Measurements from ENCODE around the gene GTF2H3. TPM values are rescaled to one million over a fixed set of nuclear protein-coding genes. Genes with fewer than 3 reads are reported as not detected.
"Not testable (repeated sequence)": the region's sequence is repeated elsewhere in the genome, so short reads cannot be mapped to it uniquely, and the experiment has no call there.

The GTF2H3 gene
- total and polyA plus RNA-seq, 3 experiments from 2014 or later: 24.8 to 74.6 (median 72.0) TPM

GRCh38 chr12:123601602-123602489 is 31.8 kb upstream of the GTF2H3 start, which contains the start of gene DDX55:
Gene DDX55 (plus strand): TSS chr12:123602099. CDS start chr12:123602149, 50 bp downstream.
- H3K4me3 Mint-ChIP-seq: peak within 1 kb of the TSS; percentile 89 to 99 (median 93)
- H3K27ac Mint-ChIP-seq: peak within 1 kb of the TSS; percentile 55 to 97 (median 94)
- no peaks in the 10 kb centered on the region for H3K9me3 Mint-ChIP-seq
- Histone ChIP-seq H3K4me1 (ENCODE audit: insufficient read depth, low read length) (peaks cover 9% of the 10 kb centered on the region), H3K27me3 (ENCODE audit: insufficient read depth, low read length, poor library complexity, severe bottlenecking) (no peaks in the 10 kb centered on the region), H3K9me3 (ENCODE audit: low read length) (no peaks in the 10 kb centered on the region), H3K36me3 (ENCODE audit: insufficient read depth, low read length) (peaks cover 23% of the 10 kb centered on the region), H3K4me3 (ENCODE audit: low read length) (peak within 1 kb of the TSS; percentile 99), H3K27ac (ENCODE audit: low read depth, low read length) (peak within 1 kb of the TSS; percentile 86)
- H3K27me3 Mint-ChIP-seq: no peaks in the 10 kb centered on the region
- H3K36me3 Mint-ChIP-seq: peaks cover 2 to 56% (median 6%) of the 10 kb centered on the region in 3 donors
- peak; percentile 79 to 88 (median 83) for DNase-seq
- ChIA-PET POLR2A (interaction anchor here (0.6 to 1.7 kb wide), 8 partner anchors 9 to 620 kb away, joined by 3 to 8 read pairs (median 3); partner anchors contain the start of genes ATP6V0A2, MPHOSPH9, MTRFR and SNRNP35), CTCF (interaction anchor here (0.7 to 2.1 kb wide), 5 partner anchors 9 to 218 kb away, joined by 3 to 8 read pairs (median 4); partner anchors contain the start of genes KMT5A and TMED2)
- H3K4me1 Mint-ChIP-seq: peaks cover 25 to 44% (median 34%) of the 10 kb centered on the region in 3 donors

- H3K36me3 Mint-ChIP-seq: peaks cover 4 to 56% (median 12%) of the 10 kb centered on the region in 3 donors
- Histone ChIP-seq H3K36me3 (ENCODE audit: insufficient read depth, low read length) (peaks cover 23% of the 10 kb centered on the region), H3K4me1 (ENCODE audit: insufficient read depth, low read length) (peaks cover 9% of the 10 kb centered on the region), H3K27ac (ENCODE audit: low read depth, low read length) (peak overlapping the region; percentile 86), H3K9me3 (ENCODE audit: low read length) (no peaks in the 10 kb centered on the region), H3K4me3 (ENCODE audit: low read length) (peak overlapping the region; percentile 99), H3K27me3 (ENCODE audit: insufficient read depth, low read length, poor library complexity, severe bottlenecking) (no peaks in the 10 kb centered on the region)
- peaks cover 25 to 45% (median 39%) of the 10 kb centered on the region in 3 donors for H3K4me1 Mint-ChIP-seq
- H3K27me3 Mint-ChIP-seq: no peaks in the 10 kb centered on the region
- no peaks in the 10 kb centered on the region for H3K9me3 Mint-ChIP-seq
- H3K4me3 Mint-ChIP-seq: peak overlapping the region; percentile 89 to 99 (median 93)
- POLR2A ChIA-PET: interaction anchor here (0.9 to 1.7 kb wide), 5 partner anchors 8 to 621 kb away, joined by 3 to 8 read pairs (median 3); partner anchors contain the start of genes MPHOSPH9, MTRFR, SNRNP35 and TCTN2
- no peak for DNase-seq
- CTCF ChIA-PET: interaction anchor here (0.9 to 2.1 kb wide), 3 partner anchors 10 to 219 kb away, joined by 3 to 6 read pairs (median 4); partner anchors contain the start of gene KMT5A
- peak overlapping the region; percentile 55 to 97 (median 87) for H3K27ac Mint-ChIP-seq
These were observed 30.9 kb upstream of the GTF2H3 start for GRCh38 chr12:123602651-123603195.

- POLR2A ChIA-PET; H3K27me3 Mint-ChIP-seq; H3K4me1 ChIP-seq (ENCODE audit: insufficient read depth, low read length); DNase-seq; H3K4me3 ChIP-seq (ENCODE audit: low read length); H3K27ac ChIP-seq (ENCODE audit: low read depth, low read length); H3K27me3 ChIP-seq (ENCODE audit: insufficient read depth, low read length, poor library complexity, severe bottlenecking); H3K9me3 Mint-ChIP-seq; H3K9me3 ChIP-seq (ENCODE audit: low read length); CTCF ChIA-PET: not testable (repeated sequence)
- peaks cover 27% of the 10 kb centered on the region for H3K36me3 ChIP-seq (ENCODE audit: insufficient read depth, low read length)
- H3K27ac Mint-ChIP-seq: peak overlapping the region in 3 of 8 donors; percentile 73 to 92 (median 82)
- peaks cover 25 to 46% (median 45%) of the 10 kb centered on the region in 3 donors for H3K4me1 Mint-ChIP-seq
- H3K4me3 Mint-ChIP-seq: peak overlapping the region in 4 of 7 donors; percentile 42 to 99 (median 92)
- peaks cover 4 to 59% (median 14%) of the 10 kb centered on the region in 3 donors for H3K36me3 Mint-ChIP-seq
These were observed 30.1 kb upstream of the GTF2H3 start for GRCh38 chr12:123603495-123603894.

GRCh38 chr12:123607756-123608155 is 25.9 kb upstream of the GTF2H3 start:
- CTCF ChIA-PET: interaction anchor here (0.9 kb wide), 1 partner anchor 11 kb away, joined by 3 read pairs; no protein-coding TSS in a partner anchor
- no peaks in the 10 kb centered on the region for H3K27me3 ChIP-seq (ENCODE audit: insufficient read depth, low read length, poor library complexity, severe bottlenecking)
- no peak overlapping the region for H3K4me3 ChIP-seq (ENCODE audit: low read length)
- Mint-ChIP-seq H3K4me1 (peaks cover 13 to 30% (median 22%) of the 10 kb centered on the region in 3 donors), H3K27ac (no peak overlapping the region), H3K36me3 (peaks cover 10 to 82% (median 20%) of the 10 kb centered on the region in 3 donors), H3K4me3 (no peak overlapping the region), H3K27me3 (no peaks in the 10 kb centered on the region), H3K9me3 (no peaks in the 10 kb centered on the region)
- peaks cover 61% of the 10 kb centered on the region for H3K36me3 ChIP-seq (ENCODE audit: insufficient read depth, low read length)
- no peak overlapping the region for H3K27ac ChIP-seq (ENCODE audit: low read depth, low read length)
- POLR2A ChIA-PET: no interaction called here
- peaks cover 5% of the 10 kb centered on the region for H3K4me1 ChIP-seq (ENCODE audit: insufficient read depth, low read length)
- H3K9me3 ChIP-seq (ENCODE audit: low read length): no peaks in the 10 kb centered on the region
- DNase-seq: no peak

GRCh38 chr12:123608182-123608581 is 25.4 kb upstream of the GTF2H3 start:
- no peak overlapping the region for H3K4me3 Mint-ChIP-seq
- peaks cover 8 to 26% (median 18%) of the 10 kb centered on the region in 3 donors for H3K4me1 Mint-ChIP-seq
- CTCF ChIA-PET: interaction anchor here (0.9 kb wide), 1 partner anchor 10 kb away, joined by 3 read pairs; no protein-coding TSS in a partner anchor
- Histone ChIP-seq H3K36me3 (ENCODE audit: insufficient read depth, low read length) (peaks cover 65% of the 10 kb centered on the region), H3K27ac (ENCODE audit: low read depth, low read length) (no peak overlapping the region), H3K4me1 (ENCODE audit: insufficient read depth, low read length) (peaks cover under 1% of the 10 kb centered on the region), H3K27me3 (ENCODE audit: insufficient read depth, low read length, poor library complexity, severe bottlenecking) (no peaks in the 10 kb centered on the region), H3K4me3 (ENCODE audit: low read length) (no peak overlapping the region), H3K9me3 (ENCODE audit: low read length) (no peaks in the 10 kb centered on the region)
- POLR2A ChIA-PET: no interaction called here
- H3K27me3 Mint-ChIP-seq: no peaks in the 10 kb centered on the region
- DNase-seq: no peak
- peaks cover 12 to 82% (median 20%) of the 10 kb centered on the region in 3 donors for H3K36me3 Mint-ChIP-seq
- no peak overlapping the region for H3K27ac Mint-ChIP-seq
- no peaks in the 10 kb centered on the region for H3K9me3 Mint-ChIP-seq

- no peak overlapping the region for H3K4me3 ChIP-seq (ENCODE audit: low read length)
- no peaks in the 10 kb centered on the region for H3K9me3 ChIP-seq (ENCODE audit: low read length)
- ChIA-PET POLR2A (no interaction called here), CTCF (interaction anchor here (1.4 kb wide), 1 partner anchor 12 kb away, joined by 6 read pairs; the partner anchor contains the start of gene DDX55)
- H3K27ac ChIP-seq (ENCODE audit: low read depth, low read length): no peak overlapping the region
- no peaks in the 10 kb centered on the region for H3K27me3 ChIP-seq (ENCODE audit: insufficient read depth, low read length, poor library complexity, severe bottlenecking)
- no peaks in the 10 kb centered on the region for H3K27me3 Mint-ChIP-seq
- no peaks in the 10 kb centered on the region for H3K9me3 Mint-ChIP-seq
- peaks cover 8 to 86% (median 18%) of the 10 kb centered on the region in 3 donors for H3K36me3 Mint-ChIP-seq
- H3K4me3 Mint-ChIP-seq: no peak overlapping the region
- no peak overlapping the region for H3K27ac Mint-ChIP-seq
- DNase-seq: no peak
- H3K4me1 Mint-ChIP-seq: peaks cover 0 to 4% (median 2%) of the 10 kb centered on the region in 3 donors
- H3K36me3 ChIP-seq (ENCODE audit: insufficient read depth, low read length): peaks cover 71% of the 10 kb centered on the region
- no peaks in the 10 kb centered on the region for H3K4me1 ChIP-seq (ENCODE audit: insufficient read depth, low read length)
These were observed 19.5 kb upstream of the GTF2H3 start for GRCh38 chr12:123614110-123614509.

- no peaks in the 10 kb centered on the region for H3K27me3 ChIP-seq (ENCODE audit: insufficient read depth, low read length, poor library complexity, severe bottlenecking)
- no peaks in the 10 kb centered on the region for H3K9me3 Mint-ChIP-seq
- ChIA-PET CTCF (no interaction called here), POLR2A (no interaction called here)
- no peak for DNase-seq
- H3K4me1 ChIP-seq (ENCODE audit: insufficient read depth, low read length): no peaks in the 10 kb centered on the region
- peaks cover 0 to 4% (median 2%) of the 10 kb centered on the region in 3 donors for H3K4me1 Mint-ChIP-seq
- no peak overlapping the region for H3K4me3 ChIP-seq (ENCODE audit: low read length)
- no peak overlapping the region for H3K4me3 Mint-ChIP-seq
- H3K27me3 Mint-ChIP-seq: no peaks in the 10 kb centered on the region
- H3K36me3 Mint-ChIP-seq: peaks cover 8 to 85% (median 18%) of the 10 kb centered on the region in 3 donors
- no peak overlapping the region for H3K27ac Mint-ChIP-seq
- no peak overlapping the region for H3K27ac ChIP-seq (ENCODE audit: low read depth, low read length)
- no peaks in the 10 kb centered on the region for H3K9me3 ChIP-seq (ENCODE audit: low read length)
- peaks cover 67% of the 10 kb centered on the region for H3K36me3 ChIP-seq (ENCODE audit: insufficient read depth, low read length)
These were observed 19.1 kb upstream of the GTF2H3 start for GRCh38 chr12:123614531-123614930.
